GM18870 (cell line): ENCODE results near the gene PYCARD.

Experiments
- ATAC-seq: cut with Tn5 transposase; IDR thresholded peaks from one replicate; pipeline ENCODE4 v1.9.1; 2021; ENCODE audit warnings: moderate library complexity; ENCODE audit not compliant: unreplicated experiment

PYCARD gene

DNA sequence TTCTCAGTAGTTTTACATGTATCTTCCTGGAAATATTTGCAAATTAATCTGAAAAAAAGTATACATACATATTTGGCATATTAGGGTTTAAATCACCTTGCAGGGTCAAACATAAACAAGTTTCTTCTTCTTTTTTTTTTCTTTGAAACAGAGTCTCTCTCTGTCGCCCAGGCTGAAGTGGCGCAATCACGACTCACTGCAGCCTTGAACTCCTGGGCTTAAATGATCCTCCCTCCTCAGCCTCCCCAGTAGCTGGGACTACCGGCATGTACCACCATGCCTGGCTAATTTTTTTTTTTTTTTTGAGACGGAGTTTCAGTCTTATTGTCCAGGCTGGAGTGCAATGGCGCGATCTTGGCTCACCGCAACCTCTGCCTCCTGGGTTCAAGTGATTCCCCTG, 35.2 kb downstream of the PYCARD start:
- ATAC-seq: no peak

DNA sequence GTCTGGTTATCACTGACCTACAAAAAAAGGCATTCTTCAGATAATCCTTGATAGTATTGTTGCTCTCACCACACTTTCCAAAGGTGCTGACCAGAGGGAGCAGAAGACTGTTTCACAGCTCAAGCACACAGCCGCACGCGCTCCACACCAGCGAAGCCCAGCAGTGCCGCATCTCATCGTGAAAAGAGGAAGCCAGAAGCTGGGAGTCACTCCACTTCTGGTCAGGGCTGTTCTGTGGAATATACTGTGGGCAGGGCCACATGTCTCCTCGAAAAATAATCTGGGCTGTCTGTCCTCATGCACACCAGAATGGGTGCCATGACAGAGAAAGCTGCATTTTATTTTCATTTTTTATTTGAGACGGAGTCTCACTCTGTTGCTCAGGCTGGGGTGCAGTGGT, 45.4 kb downstream of the PYCARD start:
- no peak for ATAC-seq
